Stimulated activated CD8-positive, alpha-beta memory T cell treated with anti-CD3 and anti-CD28 coated beads, Interleukin-2, amount 100 ng/mL, for 48 hours (primary cell): ENCODE data around the gene PAQR6.

ENCODE experiments used
- DNase-seq, 2 donors: peaks; one replicate each; pipeline ENCODE4 v3.0.0-alpha.2; 2020; ENCODE audit warnings: low read depth in 2 of 2

Gene PAQR6

DNA sequence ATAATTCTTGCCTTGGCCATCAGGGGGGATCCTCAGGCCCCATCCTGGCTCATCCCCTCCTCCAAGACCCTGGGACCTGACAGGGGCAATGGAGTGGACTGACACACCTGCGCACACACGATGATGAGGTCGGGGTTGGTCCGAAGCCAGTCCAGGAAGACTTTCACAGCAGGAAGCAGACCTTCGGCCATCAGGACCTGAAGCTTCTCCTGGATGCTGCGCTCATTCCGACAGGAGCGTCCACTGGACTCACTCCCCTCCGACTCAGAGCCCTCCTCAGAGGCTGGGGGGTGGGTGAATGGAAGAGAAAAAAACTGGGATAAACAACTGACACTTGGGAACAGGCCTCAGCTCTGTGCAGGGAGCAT is 15.4 kb upstream of the PAQR6 start:
- no peak for DNase-seq

DNA sequence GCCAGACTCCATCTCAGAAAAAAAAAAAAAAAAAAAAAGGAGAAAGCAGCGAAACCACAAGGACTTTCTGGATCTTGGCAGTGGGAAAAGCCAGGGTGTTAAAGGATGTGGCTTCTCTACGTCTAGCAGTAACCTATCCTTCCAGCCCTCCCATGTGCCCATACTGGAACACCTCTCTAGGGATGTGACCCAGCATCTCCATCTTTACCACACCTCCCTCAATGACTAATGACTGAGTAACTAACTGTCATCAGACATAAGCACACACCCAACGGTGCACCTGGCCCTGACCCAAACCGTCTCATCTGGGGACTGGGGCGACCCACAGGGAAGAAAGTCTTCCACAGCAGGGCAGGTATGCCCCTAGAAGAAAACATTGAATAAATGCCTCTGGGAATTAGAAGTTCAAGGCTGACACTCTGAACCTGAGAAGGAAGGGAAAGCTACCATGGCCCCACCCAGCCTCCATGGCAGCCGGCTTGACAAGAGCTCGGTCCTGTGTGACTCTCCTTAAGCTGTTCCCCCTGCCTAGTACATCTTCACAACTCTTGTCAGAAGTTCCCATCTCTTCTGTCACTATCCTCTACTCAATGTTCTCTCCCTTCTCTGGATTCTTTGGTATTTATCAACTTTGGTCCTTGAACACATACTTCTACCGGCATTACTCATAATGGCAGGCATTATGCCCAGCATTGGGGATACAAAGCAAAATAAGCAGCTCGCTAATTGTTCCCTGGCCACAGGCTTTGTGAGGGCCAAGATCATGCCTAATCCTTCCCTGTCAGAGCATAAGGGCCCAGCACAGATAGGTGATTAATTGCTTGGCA is 14.8 kb upstream of the PAQR6 start:
- no peak for DNase-seq

DNA sequence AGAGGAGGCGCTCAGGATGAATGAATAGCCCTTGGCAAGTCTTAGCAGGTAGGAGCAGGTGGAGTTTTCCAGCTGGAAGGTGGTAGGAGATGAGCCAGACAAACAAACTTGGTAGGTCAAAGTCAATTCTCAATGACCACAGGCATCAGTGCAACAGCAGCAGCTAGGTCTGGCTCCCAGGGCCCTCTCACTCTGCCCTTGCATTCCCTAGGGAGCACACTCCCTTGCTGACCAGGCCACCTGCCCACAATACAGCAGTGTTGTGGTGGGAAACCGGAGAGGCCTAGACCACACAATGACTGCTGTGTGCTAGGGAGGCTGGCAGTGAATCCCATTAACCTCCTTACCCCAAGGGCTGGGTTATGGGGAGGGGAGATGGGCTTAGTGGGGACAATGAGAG is 13.0 kb upstream of the PAQR6 start:
- DNase-seq: no peak

DNA sequence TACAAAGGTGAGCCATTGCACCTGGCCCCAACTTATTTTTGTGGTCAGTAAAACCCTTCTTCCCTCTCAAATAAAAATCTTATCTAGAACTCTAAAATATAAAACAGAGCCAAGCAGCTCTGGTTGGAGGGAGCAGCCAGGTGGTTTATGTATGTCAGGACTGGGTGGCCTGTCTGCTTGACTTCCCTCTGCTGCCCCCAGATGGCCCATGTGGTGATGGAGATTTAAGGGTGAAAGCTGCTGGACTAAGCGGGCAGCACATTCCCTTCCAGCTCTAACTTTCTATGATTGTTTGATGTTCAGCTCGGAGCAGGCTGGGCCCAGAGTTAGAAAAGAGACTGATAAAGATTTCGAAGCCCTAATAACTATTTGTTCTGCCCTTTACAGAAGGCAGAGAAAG is 11.9 kb upstream of the PAQR6 start:
- DNase-seq: no peak

DNA sequence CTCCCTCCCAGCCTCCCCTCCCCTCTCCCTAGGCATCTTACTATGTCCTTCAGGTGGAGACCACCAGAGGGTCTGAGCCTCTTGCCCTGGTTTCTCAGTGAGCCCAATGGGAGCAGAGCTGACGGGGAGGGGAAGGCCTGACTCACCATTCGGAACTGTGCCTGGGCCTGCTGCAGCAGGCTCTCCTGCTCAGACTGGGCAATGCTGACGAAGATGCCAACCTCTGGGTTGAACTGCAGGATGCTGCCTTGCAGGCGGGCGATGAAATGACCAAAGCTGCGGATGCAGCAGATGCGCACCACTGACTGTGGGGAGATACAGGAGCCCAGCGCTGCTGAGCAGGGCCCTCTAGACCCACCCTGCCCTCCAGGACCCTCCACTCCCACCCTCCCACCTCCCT is 11.0 kb upstream of the PAQR6 start:
- no peak for DNase-seq

DNA sequence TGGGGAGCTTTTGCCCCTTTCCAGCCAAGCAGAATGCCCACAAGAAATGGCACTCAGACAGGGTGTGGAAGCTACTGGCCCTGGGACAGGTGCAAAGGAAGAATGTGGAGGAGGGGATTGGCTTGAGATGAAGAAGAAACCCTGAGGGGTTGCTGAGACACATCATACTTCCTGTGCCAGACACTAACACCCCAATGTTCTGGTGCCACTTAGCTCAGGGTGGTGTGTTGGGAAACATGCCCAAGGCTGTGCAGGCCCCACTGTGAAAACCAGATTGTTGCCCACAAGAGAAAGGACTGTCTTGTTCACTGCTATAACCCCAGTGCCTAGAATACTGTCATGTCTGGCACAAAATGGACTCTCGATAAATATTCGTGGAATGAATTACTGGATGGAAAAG is 9.9 kb upstream of the PAQR6 start:
- DNase-seq: no peak

DNA sequence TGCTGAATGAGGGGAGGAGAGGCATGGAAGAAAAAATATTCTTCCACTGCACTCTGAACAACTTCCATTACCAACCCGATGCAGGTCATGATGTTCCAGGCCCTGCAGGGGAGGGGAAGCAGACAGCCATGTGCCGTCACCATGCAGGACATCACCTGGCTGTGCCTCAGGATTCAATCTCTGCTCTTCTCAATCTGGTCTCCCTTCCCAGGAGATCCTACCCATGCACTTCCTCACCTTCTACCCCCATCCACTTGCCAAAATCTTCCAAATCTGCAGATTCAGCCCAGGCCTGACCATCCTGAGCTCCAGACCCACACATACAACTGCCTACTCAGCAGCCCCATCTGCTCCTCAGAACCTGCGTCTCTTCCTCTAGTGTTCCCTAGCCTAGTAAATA is 5.8 kb upstream of the PAQR6 start:
- DNase-seq: no peak

DNA sequence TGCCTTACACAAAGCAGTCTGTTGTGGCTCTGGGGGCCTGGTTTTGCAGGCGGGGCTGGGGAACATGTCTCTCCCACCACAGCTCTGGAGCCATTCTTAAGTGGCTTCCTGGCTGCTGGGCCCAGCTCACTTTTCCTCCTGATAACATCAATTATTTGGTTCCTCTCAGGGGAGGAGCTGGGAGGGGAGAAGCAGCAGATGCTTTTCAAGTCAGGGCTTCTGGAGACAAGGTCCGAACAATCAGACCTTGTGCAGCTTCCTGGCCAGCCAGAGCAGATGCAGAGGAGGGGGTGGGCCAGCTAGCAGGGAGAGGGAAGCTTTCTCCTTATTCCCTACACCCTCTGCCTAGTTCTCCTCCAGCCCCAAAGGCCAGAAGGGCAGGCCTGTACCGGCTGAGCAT is 3.7 kb upstream of the PAQR6 start:
- DNase-seq: no peak

DNA sequence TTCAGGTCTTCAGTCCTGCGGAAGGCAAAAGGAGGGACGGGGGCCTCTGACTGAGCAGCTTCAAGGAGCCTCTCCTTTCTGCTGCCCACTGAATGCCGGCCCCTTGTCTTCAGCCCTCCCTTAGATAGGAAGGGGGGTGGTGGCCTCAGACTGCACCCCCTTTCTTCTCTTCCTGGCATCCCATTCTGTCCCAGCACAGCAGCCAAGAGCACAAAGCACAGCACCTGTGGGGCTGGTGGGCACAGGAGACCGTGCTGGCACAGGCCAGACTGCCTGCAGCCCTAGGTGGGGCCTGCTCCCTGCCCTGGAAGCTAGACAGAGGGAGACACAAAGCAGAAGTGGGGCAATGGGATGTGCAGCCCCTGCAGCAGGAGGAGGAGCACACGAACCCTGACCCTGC is 1.7 kb upstream of the PAQR6 start:
- no peak for DNase-seq

DNA sequence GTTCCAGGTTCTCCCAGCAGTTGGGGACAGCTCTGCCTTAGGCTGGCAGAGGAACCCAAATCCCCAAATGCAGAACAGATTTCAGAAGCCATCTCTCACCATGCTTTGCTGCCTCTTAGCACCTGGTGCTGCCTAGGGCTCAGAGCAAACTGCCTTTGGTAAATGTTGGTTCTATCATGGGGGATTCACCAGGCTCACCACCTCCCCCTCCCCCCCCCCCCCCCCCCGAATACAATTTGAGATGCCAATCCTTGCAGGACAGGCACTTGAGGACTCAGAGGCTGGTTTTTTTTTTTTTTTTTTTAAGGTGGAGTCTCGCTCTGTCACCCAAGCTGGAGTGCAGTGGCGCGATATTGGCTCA is 447 bp upstream of the PAQR6 start:
- DNase-seq: no peak

DNA sequence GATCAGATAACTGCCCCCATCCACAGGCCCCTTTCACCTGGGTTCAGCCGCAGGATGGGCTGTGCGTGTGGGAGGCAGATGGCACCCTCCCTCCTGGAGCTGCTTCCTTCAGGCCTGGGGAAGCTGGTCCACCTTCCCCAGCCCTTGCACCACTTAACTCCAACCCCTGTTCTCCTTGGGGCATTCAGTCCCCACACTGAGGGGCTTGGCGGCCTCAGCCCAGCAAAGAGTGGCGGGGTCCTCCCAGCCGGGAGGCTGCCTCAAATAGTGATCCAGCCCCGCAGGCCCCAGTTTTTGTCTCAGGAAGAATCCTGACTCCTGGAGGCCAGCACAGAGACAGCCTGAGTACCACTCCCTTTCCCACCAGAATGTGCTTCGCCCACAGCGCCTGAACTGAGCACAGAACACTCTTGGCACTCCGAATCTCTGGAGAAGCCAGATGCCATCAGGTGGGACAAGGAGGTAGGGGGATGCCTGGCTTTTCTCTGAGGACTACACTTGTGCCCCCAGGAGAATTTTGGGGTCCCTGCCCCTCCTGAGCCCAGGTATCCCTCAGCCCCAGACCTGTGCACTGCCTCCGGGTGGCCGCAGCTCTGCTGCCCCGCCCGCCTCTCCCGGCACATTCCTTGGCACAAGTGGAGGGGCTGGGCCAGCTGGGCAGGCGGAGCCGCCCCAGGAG is 936 bp downstream of the PAQR6 start:
- no peak for DNase-seq

DNA sequence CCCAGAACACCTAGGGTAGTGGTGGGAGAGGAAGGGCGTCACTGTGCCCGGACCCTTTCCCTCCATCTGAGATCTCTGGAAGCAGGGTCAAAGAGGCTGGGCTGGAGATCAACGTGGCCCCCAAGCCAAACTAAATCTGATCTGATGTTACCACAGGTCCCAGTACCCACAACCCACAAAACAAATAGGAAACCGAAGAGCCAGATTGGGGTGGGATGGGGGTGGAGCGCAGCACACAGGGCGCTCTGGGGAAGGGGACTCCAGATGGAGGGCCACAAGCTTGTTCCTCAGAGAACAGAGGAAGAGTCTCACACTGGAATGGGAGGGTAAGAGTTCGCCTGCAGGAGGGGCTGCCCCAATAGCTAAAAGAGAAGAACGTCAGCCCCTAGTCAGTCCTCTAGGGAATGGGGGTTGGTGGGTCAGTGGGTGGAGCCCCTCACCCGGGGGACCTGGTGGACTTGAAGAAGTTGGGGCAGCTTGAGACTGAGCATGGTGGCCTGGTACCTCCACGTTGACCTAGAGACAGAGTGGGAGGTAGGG is 1.5 kb downstream of the PAQR6 start:
- no peak for DNase-seq

DNA sequence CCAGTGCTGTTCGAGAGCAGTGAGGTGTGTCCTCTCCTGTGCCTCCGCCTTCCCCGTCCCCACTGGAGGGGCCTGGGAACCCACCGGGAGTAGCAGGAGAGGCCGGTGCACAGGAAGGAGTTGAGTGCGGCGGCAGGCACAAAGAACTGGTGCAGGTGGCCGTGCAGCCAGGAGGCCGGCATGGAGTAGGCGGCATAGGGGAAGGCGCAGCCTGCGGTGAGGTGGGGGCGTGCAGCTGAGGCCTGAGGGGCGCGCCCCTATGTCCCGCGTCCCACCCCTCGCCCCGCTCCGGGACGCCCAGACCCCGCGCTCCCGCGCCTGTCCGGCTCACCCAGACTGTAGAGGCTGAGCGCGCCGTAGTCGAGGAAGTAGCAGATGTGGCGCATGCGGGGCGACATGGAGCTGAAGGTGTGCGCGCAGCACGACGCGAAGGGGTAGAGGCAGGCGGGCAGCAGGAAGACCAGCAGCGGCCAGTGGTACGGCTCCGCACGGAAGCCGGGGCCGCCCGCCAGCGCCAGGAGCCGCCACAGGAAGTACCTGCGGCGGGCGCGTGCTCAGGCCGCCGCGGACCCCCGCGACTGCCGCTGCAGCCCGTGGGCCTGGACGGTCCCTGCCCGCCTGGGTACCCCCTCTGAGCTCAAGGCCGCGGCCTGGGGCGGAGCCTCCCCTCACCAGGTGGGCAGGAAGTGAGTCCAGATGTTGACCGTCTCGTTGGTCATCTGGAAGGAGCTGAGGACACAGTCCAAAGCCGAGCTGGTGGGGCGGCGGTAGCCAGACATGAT is 2.2 kb downstream of the PAQR6 start:
- DNase-seq: no peak

DNA sequence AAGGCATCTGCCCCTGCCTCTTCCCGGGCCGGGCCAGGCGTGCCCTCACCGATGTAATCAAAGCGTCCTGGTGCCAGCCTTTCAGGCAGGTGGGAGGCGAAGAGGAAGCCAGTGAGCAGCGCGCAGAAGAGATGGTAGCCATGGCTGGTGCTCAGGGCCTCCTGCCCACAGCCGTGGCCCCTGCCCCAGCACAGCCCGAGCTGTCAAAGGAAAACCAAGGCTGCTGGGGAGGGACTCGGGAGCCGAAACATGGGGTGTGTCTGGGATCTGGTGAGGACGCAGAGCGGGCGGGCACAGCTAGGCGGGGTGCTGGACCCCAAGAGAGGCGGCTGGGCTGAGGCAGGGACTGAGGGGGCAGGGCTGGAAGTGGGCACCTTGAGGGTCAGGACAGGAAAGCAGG is 3.1 kb downstream of the PAQR6 start:
- DNase-seq: no peak

DNA sequence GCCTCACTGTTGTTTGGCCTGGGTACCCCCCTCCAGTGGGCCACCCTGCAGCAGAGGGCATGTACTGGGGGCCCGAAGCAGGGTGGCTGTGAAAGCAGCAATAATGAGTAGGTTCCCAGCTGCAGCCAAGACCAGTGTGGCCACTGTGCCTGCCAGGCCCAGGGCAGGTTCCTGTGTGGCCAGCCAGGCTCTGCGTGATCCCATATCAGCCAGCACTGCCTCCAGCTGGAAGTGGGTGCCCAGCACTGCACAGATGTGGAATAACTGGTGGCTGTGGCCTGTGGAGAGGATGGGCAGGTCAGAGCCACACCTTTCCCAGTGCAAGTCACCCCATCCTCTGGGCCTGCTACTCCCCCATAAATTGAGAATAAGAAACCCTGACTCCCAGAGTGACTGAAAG is 3.7 kb downstream of the PAQR6 start:
- no peak for DNase-seq

DNA sequence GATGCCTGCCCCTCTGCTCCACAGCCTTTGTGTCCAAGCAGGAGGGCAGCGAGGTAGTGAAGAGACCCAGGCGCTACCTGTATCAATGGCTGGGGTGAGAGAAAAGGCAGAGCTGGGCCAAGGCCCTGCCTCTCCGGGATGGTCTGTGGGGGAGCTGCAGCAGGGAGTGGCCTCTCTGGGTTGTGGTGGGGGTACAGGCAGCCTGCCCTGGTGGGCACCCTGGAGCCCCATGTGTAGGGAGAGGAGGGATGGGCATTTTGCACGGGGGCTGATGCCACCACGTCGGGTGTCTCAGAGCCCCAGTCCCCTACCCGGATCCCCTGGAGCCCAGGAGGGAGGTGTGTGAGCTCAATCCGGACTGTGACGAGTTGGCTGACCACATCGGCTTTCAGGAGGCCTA is 5.1 kb downstream of the PAQR6 start:
- DNase-seq: no peak

DNA sequence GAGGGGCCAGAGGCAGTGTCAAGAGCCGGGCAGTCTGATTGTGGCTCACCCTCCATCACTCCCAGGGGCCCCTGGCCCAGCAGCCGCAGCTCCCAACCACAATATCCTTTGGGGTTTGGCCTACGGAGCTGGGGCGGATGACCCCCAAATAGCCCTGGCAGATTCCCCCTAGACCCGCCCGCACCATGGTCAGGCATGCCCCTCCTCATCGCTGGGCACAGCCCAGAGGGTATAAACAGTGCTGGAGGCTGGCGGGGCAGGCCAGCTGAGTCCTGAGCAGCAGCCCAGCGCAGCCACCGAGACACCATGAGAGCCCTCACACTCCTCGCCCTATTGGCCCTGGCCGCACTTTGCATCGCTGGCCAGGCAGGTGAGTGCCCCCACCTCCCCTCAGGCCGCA is 5.9 kb downstream of the PAQR6 start, which contains the start of gene BGLAP:
Gene BGLAP, plus strand, starts transcription at position 259 of the 400 bp plus-strand sequence. Its CDS starts 48 bp downstream, at position 307.
- no peak for DNase-seq

DNA sequence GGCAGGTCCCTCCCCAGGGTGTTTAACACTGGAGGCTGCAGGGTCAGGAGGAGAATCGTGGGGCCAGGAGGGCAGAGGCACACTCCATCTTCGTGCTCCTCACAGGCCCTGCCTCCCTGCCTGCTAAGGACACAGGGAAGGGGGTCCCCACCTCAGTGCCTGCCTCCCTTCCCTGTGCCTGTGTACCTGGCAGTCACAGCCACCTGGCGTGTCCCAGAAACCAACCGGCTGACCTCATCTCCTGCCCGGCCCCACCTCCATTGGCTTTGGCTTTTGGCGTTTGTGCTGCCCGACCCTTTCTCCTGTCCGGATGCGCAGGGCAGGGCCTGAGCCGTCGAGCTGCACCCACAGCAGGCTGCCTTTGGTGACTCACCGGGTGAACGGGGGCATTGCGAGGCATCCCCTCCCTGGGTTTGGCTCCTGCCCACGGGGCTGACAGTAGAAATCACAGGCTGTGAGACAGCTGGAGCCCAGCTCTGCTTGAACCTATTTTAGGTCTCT is 6.5 kb downstream of the PAQR6 start:
- DNase-seq: no peak

DNA sequence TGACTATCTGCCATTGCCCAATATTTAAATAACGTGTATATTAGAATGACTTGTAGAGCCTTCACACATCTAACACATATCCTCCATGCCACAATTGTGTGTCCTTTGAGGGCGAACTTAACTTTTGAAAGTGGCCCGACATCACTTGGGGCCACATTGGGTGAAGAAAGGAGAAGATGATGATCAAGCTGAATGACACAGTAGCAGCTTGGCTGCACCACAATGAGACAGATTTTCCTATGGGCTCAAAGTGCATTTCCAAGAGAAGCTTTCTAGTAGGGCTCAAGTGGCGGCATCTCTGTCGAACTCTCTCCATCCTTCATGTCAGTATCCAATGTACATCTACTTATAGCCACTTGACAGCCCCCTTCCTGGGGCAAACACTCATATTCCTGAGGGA is 9.6 kb downstream of the PAQR6 start:
- DNase-seq: no peak

DNA sequence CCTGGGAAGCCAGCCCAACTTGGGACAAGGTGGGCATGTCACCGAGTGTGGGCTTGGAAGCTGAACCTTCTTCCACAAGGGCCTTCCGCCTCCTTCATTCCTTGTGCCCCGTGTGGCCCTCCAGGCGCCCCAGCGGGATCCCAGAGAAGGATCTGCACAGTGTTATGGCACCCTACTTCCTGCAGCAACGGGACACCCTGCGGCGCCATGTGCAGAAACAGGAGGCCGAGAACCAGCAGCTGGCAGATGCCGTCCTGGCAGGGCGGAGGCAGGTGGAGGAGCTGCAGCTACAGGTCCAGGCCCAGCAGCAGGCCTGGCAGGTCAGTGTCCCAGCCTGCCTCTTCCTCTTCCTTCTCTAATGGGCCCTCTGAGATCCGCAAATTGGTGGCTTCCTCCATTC is 11.7 kb downstream of the PAQR6 start:
- DNase-seq: no peak

DNA sequence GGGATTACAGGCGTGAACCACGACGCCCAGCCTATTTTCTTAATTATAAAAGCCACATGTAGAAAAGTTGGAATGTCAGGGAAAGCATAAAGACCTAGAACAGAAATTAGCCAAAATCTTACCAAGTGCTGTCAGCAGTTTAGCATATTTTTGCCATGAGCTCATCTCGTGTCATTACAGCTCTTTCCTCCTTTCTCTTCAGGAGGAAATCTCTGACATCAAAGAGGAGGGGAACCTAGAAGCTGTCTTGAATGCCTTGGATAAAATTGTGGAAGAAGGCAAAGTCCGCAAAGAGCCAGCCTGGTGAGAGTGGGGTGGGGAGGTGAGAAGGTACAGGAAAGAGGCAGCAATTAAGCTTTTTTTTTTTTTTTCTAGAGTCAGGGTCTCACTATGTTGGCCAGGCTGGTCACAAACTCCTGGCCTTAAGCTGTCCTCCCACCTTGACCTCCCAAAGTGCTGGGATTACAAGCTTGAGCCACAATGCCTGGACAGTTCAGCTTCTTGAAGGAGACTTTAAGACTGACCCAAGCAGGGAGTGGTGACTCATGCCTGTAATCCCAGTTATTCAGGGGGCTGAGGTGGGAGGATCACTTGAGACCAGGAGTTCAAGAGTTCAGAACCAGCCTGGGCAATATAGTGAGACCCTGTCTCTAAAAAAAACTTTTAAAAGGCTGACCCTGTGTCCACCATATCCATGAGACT is 14.3 kb downstream of the PAQR6 start:
- no peak for DNase-seq
